ENCODE data around the gene PTBP1. TPM values are rescaled to one million over a fixed set of nuclear protein-coding genes. Genes with fewer than 3 reads are reported as not detected.

Gene PTBP1
- total and polyA plus RNA-seq, 2 experiments from 2014 or later, result 178 to 219 TPM

DNA sequence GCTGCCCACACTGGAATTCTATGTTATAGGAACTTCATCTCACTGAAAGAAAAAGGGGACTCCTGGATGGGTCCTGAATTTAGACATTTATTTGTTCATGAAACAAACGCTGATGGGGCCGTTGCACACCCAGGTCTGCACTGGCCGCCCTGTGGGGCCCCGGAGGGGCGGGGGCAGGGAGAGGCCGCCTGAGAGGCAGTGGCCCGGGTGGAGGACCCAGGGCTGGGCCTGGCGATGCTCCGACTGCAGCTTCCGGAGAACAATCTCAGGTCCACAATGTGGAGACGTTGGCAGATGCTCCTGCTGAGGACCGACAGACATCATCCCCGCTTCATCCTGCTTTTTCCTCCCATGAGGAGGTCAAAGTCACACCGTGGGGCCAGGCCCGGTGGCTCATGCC is 16.3 kb upstream of the PTBP1 start:
- no peaks in the 10 kb centered on the region for H3K9me3 ChIP-seq (ENCODE audit: low read depth)
- no peaks in the 10 kb centered on the region for H3K27me3 ChIP-seq
- H3K9me2 ChIP-seq (replicated peaks; ENCODE audit: insufficient read depth), result no peaks in the 10 kb centered on the region
- WGBS (ENCODE audit: low lambda C conversion rate, missing lambda C conversion rate), result 87% methylated on average over 9 of the region's 15 CpGs
- H2AFZ ChIP-seq, result no peak overlapping the region
- H3K4me2 ChIP-seq, result no peak overlapping the region
- H3K36me3 ChIP-seq (replicated peaks; ENCODE audit: insufficient read depth, low read depth), result no peaks in the 10 kb centered on the region
- peaks cover 31% of the 10 kb centered on the region for H3K79me2 ChIP-seq
- peak; percentile 12 for DNase-seq (ENCODE audit: low spot score)
- H3K4me3 ChIP-seq, result no peak overlapping the region
- peak overlapping the region; percentile 93 for H3K27ac ChIP-seq
- no peaks in the 10 kb centered on the region for H4K20me1 ChIP-seq (ENCODE audit: insufficient read depth, poor library complexity, severe bottlenecking)
- peaks cover 33% of the 10 kb centered on the region for H3K4me1 ChIP-seq (ENCODE audit: insufficient read depth)
- TF ChIP-seq EZH2phosphoT487 (IDR thresholded peaks at IDR 0.05; ENCODE audit: low read depth, severe bottlenecking, unreplicated experiment), result no peak
- TF ChIP-seq, protein P1, sequence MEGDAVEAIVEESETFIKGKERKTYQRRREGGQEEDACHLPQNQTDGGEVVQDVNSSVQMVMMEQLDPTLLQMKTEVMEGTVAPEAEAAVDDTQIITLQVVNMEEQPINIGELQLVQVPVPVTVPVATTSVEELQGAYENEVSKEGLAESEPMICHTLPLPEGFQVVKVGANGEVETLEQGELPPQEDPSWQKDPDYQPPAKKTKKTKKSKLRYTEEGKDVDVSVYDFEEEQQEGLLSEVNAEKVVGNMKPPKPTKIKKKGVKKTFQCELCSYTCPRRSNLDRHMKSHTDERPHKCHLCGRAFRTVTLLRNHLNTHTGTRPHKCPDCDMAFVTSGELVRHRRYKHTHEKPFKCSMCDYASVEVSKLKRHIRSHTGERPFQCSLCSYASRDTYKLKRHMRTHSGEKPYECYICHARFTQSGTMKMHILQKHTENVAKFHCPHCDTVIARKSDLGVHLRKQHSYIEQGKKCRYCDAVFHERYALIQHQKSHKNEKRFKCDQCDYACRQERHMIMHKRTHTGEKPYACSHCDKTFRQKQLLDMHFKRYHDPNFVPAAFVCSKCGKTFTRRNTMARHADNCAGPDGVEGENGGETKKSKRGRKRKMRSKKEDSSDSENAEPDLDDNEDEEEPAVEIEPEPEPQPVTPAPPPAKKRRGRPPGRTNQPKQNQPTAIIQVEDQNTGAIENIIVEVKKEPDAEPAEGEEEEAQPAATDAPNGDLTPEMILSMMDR (IDR thresholded peaks at IDR 0.05; ENCODE audit: poor library complexity), result no peak

DNA sequence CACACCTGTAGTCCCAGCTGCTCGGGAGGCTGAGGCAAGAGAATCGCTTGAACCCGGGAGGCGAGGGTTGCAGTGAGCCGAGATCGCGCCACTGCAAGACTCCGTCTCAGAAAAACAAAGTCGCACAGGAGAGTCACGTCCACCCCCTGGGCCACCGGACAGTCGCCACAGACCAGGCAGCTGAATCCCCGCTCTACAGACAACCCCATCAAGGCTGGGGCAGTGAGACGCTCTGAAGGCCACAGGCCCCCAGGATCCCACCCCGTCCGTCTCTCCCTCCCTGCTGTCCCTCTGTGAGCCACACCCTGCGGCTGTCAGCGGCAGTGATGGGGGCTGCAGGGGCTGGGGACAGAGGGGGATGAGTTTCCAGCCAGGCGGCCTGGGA is 15.5 kb upstream of the PTBP1 start:
- H3K27ac ChIP-seq, result peak overlapping the region; percentile 93
- no peak for TF ChIP-seq EZH2 (IDR thresholded peaks at IDR 0.05; ENCODE audit: borderline replicate concordance)
- TF ChIP-seq EZH2phosphoT487 (IDR thresholded peaks at IDR 0.05; ENCODE audit: low read depth, severe bottlenecking, unreplicated experiment), result no peak
- TF ChIP-seq, protein P1 (IDR thresholded peaks at IDR 0.05; ENCODE audit: poor library complexity), result no peak
- no peaks in the 10 kb centered on the region for H3K27me3 ChIP-seq
- 94% methylated on average over 12 of the region's 19 CpGs for WGBS (ENCODE audit: low lambda C conversion rate, missing lambda C conversion rate)
- H3K36me3 ChIP-seq (replicated peaks; ENCODE audit: insufficient read depth, low read depth), result no peaks in the 10 kb centered on the region
- peak overlapping the region; percentile 59 for H2AFZ ChIP-seq
- no peak overlapping the region for H3K4me3 ChIP-seq
- no peaks in the 10 kb centered on the region for H3K9me2 ChIP-seq (replicated peaks; ENCODE audit: insufficient read depth)
- H3K4me1 ChIP-seq (ENCODE audit: insufficient read depth), result peaks cover 33% of the 10 kb centered on the region
- no peak for DNase-seq (ENCODE audit: low spot score)
- peaks cover 31% of the 10 kb centered on the region for H3K79me2 ChIP-seq
- H3K4me2 ChIP-seq, result peak overlapping the region; percentile 80
- no peaks in the 10 kb centered on the region for H3K9me3 ChIP-seq (ENCODE audit: low read depth)
- no peaks in the 10 kb centered on the region for H4K20me1 ChIP-seq (ENCODE audit: insufficient read depth, poor library complexity, severe bottlenecking)

DNA sequence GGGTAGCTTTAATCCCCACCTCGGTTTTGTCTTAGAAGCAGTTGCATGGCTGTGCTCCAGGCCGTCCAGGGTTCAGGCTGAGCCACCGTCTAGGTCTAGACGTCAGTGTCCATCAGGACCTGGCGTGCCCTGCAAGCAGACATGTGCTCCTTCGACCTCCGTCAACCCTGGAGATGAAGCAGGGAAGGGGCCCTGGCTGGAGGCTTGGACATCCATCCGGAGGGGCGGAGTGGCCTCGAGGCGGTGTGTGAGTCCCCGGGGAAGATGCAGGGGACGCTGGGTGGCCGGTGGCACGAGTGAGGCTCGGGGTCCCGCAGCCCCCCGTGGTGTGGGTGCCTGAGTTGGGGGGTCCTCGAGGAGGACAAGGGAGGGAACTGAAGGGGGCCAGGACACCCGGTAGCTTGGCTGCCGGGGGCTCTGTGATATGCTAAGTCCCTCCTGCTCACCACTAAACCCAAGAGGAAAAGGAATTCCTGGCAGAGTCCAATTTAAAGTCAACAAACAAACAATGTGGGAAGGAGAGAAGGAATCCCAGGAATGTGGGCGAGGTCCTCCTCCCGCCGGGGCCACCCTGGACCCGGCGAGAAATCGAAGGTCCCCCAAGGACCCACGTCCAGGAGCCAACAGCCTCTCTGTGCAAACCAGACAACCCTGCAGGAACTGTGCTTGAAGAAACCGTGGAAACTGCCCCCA is 14.9 kb upstream of the PTBP1 start:
- Histone ChIP-seq H3K9me2 (replicated peaks; ENCODE audit: insufficient read depth) (no peaks in the 10 kb centered on the region), H3K9me3 (ENCODE audit: low read depth) (no peaks in the 10 kb centered on the region), H2AFZ (peak overlapping the region; percentile 59), H3K79me2 (peaks cover 31% of the 10 kb centered on the region), H4K20me1 (ENCODE audit: insufficient read depth, poor library complexity, severe bottlenecking) (no peaks in the 10 kb centered on the region), H3K27ac (peak overlapping the region; percentile 93), H3K4me1 (ENCODE audit: insufficient read depth) (peaks cover 33% of the 10 kb centered on the region), H3K4me2 (peak overlapping the region; percentile 80), H3K4me3 (peak overlapping the region; percentile 17), H3K27me3 (no peaks in the 10 kb centered on the region), H3K36me3 (replicated peaks; ENCODE audit: insufficient read depth, low read depth) (no peaks in the 10 kb centered on the region)
- peak; percentile 68 for DNase-seq (ENCODE audit: low spot score)
- 14% methylated on average over 29 of the region's 29 CpGs for WGBS (ENCODE audit: low lambda C conversion rate, missing lambda C conversion rate)
- TF ChIP-seq, protein P1 (IDR thresholded peaks at IDR 0.05; ENCODE audit: poor library complexity), result no peak
- TF ChIP-seq EZH2 (IDR thresholded peaks at IDR 0.05; ENCODE audit: borderline replicate concordance) (no peak), EZH2phosphoT487 (IDR thresholded peaks at IDR 0.05; ENCODE audit: low read depth, severe bottlenecking, unreplicated experiment) (no peak)
